T-helper 22 cell (primary cell): Measurements from ENCODE around the gene STKLD1.

Experiments used
- DNase-seq: peaks from one replicate; pipeline ENCODE4 v3.0.0-alpha.2; 2020; ENCODE audit warnings: low read depth

The STKLD1 gene

GRCh38 chr9:133345596-133345995 lies 30.6 kb upstream of the STKLD1 start:
- no peak for DNase-seq

- DNase-seq, result no peak
These were observed 30.0 kb upstream of the STKLD1 start for GRCh38 chr9:133346021-133346785.

DNA sequence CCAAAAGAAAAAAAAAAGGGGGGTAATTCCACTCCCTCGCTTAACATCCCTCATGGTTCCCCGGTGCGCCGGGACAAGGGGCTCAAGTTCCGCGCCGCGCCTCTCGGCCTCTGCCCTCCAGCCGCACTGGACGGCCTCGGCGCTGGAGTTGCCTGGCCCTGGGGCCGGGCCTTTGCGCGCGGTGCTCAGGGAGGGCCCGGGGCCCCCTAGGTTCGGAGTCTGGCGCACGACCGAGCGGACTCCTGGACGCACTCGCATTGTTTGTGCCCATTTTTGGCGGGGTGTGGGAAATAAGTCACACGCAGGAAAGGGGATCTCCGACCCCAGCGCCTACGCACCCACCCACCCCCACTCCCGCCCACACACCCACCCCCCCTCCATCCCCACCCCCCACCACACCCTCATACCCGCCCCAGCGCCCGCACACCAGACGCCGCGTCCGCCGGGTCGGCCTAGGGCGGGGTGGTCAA lies 28.6 kb upstream of the STKLD1 start:
- DNase-seq, result peak; percentile 48

GRCh38 chr9:133347985-133348717 lies 28.0 kb upstream of the STKLD1 start, which contains the start of the genes MED22 and RPL7A:
MED22 (minus strand) TSS chr9:133348131; CDS start chr9:133346662, 1,469 bp downstream.
RPL7A (plus strand) TSS chr9:133348218; CDS start chr9:133348244, 26 bp downstream.
- DNase-seq, result peak; percentile 84

GRCh38 chr9:133348718-133349573 lies 27.2 kb upstream of the STKLD1 start:
- no peak for DNase-seq

DNA sequence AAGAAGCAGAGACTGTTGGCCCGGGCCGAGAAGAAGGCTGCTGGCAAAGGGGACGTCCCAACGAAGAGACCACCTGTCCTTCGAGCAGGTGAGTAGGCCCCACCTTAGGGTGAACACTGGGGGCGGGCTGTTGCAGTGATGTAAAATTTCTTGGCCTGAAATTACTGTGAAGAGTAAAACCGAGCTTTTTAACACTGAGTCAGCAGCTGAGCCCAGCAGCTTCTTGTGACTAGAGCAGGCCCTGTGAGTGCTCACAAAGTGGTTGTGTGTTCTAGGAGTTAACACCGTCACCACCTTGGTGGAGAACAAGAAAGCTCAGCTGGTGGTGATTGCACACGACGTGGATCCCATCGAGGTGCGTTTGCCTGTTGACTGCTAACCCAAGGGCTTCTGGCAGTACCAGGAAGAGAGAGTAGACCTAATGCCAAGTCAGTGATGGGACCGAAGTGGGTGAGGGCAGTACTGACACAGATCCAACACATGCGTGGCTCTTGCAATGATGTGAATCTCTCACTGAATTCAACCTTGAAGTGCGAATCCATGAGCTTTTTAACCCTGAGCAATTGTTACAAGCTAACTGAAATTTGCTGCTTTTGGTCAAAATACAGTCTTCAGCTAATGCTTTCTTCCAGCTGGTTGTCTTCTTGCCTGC lies 26.1 kb upstream of the STKLD1 start:
- no peak for DNase-seq

DNA sequence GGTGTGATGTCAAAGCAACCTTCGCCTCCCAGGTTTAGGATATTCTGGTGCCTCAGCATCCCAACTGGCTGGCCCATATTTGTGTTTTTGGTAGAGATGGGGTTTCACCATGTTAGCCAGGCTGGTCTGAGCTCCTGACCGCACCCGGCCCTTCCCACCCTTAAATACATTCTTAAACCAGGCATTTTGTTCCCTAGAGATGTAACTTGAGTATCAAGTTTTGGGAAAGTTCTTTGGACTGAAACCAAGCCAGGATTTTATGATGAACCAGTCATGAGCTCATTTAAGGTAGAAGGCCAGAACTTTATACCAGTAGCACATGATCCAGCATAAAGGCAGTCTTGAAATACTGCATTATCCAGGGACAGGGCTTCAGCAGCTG lies 24.6 kb upstream of the STKLD1 start:
- no peak for DNase-seq

DNA sequence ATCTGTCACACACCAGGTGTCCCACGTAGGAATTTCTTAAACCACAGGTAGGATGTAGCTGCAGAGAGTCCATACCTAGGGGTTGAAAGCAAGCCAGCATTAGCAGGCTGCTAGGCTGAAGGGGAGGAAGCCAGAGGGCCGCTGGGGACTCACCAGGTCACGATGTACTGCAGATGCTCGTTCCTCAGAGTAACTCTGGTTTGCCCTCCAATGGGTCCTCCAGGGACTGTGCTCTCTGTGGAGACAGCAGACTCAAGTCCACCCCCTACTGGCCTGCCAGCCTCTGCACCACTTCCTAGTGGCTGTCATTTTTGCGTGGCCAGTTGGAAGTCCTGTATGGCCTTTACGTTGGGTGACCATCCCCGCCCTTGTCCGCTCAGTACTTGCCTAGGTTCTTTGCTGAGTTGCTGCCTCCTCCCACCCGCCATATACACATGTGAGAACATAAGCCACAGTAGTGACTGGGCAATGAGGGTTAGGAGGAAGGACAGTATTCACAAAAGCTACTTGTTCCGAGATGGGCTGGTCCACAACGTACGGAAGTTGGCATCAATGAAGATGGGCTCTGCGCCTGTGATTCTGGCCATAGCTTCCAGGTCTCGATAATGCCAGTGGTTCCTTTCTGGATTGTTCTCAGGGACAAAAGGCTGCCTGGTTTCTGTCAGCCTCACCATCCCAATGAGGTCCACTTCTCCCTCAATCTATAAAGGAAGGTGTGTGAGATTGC lies 24.1 kb upstream of the STKLD1 start:
- DNase-seq, result no peak

DNA sequence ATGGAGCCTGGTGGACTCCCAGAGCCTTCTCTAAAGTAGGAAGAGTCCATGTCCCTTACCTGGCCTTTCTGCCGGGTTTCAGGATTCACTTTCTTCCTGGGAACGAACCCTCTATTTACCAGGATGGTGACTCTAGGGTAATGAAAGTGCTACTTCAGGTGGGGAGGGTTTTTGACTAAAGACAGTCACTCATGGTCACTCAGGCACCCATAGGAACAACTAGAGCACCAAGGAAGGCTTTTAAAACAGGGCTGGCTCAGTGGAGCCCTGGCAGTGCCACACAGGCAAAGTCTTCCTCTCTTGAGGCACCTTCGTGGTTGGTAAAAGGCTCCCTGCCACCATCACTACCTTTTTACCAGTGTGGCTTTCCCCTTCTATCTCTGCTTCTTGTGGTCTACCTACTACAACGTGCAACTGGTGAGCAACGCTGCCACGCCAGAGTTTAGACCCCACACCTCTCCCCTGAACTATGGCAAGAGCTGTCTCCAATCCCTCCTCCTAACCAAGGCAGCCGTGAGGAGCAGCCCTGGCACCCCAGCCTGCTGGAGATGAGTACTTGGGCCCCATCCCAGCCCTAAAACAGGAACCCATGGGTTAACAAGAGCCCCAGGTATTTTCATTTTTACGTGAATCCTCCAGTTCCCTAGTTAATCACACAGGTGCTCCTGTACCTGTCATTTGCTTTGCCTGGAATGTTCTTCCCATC lies 23.4 kb upstream of the STKLD1 start:
- DNase-seq, result no peak

DNA sequence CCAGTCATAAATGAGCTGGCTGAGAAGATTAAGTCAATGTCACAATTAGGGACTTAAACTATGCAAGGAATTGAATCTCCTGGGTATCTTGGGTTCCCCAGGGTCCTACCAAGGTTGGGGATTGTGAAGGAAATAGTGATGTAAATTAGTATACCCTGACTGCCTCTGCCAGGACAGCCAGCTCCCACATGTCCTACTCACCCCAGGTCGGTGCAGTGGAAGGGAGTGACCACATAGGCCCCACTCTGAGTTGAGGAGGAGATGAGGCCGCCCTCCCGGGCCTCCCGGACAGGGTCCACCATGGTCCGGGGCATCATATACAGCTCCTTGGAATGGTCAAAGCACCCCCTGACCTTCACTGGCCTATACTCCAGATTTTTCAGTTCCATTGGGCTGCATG lies 22.6 kb upstream of the STKLD1 start:
- no peak for DNase-seq

DNA sequence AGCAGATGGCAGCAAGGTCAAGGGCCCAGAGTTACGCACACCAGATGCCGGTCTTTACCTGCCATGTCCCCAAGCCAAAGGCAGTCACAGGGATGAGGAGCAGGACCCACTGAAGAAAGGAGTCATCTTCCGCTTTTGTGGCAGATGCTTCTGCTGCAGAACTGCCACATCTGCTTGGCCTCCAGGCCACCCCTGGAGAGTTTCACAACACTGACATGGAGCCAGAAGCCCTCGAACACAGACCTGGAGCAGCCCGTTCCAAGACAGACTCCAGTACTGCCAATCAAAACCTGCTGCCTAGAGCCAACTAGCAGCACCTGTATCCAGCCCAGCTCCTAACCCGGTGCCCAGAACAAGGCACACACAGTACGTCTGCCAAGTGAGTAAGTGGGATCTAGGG lies 21.4 kb upstream of the STKLD1 start:
- DNase-seq, result no peak

DNA sequence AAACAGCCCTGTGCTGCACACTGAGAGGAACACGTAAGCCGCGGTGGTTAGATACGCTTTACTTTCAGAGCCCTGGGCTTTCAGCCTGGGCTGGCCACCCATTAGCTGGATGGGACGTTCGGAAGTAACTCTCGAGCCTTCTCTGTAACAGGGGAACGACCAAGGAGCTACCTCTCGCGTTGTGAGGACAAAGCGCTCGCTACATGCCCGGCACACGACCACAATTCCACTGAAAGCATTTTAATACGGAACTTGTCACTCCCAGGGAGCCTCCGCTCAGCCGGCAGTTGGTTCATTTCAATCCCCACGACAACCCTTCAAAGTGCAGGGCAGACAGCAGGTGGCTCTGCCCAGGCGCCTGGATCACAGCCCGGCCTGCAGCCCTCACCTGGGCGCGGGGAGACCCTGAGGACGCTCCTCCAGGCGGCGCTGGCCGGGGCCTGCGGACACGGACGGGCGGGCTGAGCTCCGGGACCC lies 20.2 kb upstream of the STKLD1 start:
- no peak for DNase-seq

GRCh38 chr9:133356391-133357091 lies 19.6 kb upstream of the STKLD1 start, which contains the start of the genes SURF1 and SURF2:
SURF1 (minus strand) TSS chr9:133356487; CDS start chr9:133356453, 34 bp downstream.
SURF2 (plus strand) TSS chr9:133356550; CDS start chr9:133356593, 43 bp downstream.
- peak; percentile 82 for DNase-seq

- DNase-seq, result no peak
These were observed 18.5 kb upstream of the STKLD1 start for GRCh38 chr9:133357656-133358055.

DNA sequence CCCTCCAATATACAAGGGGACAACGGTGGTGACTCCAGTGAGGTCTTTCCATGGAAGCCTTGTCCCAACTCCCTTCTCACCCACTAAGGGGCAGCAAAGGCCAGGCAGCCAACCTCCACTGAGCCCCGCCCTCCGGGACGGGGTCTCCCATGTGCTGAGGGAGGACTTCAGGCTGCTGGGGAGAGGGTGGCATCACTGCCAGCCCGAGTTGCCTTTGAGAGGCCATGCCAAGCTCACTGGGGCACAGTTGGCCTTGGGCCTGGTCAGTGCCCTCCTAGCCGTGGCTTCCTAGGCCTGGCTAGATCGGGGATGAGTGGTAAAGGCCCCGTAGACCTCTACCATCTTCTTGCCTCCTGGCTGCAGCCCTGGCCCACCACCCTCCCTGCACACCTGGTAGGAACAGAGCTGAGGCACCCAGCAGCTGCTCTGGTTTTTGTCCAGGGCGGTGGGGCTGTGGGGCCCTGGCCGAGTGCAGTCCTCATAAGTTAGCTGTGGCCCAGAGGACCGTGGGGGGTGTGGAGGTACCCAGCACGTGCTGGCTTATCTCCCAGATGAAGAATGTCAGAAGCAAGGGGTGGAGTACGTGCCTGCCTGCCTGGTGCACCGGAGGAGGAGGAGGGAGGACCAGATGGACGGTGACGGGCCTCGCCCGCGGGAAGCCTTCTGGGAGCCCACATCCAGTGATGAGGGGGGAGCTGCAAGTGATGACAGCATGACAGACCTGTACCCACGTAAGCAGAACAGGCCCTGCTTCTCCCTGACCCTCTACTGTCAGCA lies 16.6 kb upstream of the STKLD1 start:
- DNase-seq, result no peak

DNA sequence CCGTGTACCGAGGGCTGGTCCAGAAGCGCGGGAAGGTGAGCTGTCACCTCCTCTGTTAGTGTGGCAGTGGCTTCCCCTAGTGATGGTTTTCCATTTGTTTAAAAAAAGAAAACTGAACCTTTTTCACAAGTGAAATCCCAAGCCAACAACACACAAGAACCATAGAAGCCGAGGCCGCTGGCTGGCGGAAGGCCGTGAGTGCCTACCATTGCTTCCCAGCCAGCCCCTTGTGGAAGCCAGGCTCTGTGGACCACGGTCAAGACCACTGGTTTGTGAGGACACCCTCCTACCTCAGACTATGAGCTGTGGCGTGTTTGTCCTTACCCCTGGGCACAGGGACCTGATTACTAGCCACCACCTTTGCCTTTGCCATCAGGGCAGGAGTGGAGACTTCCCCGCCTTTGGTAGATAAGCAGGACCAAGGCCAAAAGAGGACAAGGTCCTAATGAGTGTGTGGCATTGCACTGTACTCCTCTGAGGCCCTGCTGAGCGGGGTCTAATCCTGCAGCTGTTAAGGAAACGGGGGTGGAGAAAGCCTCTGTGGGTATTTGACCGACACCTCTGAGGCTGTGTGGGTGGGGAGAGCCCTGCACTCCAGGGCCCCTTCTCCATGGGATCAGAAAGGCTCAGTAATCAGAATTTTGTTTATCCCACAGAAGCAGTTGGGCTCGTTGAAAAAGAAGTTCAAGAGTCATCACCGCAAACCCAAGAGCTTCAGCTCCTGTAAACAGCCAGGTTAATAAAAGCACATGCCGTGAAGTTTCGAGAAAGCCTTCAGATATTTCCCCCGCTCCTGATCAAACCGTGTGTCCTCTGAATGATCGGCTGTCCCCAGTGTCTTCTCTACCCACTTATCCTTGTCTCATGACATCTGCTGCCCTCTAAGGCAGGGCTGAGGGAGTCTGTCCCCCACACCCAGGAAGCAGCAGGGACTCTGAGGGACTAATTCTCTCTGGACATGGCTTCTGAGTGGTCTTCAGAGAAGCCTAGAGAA lies 15.5 kb upstream of the STKLD1 start:
- no peak for DNase-seq

DNA sequence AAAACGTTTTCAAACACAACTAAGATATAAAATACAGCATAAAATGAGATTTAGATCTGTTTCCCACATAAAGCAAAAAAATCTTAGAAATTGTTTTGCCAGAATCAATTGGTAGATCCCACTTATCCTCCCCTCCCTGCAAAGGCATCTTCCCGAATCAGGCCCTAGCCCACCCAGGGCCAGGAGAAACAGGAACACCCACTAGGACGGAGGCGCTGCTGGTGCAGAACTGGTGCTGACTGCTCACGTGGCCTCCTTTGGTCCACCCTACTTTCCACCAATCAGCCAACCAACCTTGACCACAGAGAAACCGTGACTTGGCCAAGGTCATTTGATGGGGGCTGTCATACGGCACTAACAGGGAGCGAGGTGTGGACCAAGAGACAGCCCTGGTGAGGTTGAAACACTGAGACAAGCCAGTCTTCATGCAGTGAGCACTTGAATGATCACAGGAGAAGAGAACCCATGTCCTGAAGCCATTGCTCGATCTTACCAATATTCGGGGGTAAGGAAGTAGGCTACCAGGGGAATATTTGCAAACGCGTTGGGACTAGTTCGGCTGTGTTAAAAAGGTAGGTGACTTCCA lies 14.6 kb upstream of the STKLD1 start:
- DNase-seq, result no peak
